ENCODE measurements around the gene NOTCH4.

NOTCH4 gene

GRCh38 chr6:32147401-32148132 is 76.3 kb downstream of the NOTCH4 start:
- DNase-seq (ENCODE audit: low spot score) (no peak), ATAC-seq (ENCODE audit: low read depth) (no peak)
- Histone ChIP-seq H3K4me1 (ENCODE audit: insufficient read depth, poor library complexity, severe bottlenecking) (peaks cover 6% of the 10 kb centered on the region), H3K4me3 (ENCODE audit: severe bottlenecking) (no peak overlapping the region), H3K27me3 (ENCODE audit: insufficient read depth, poor library complexity, severe bottlenecking) (no peaks in the 10 kb centered on the region), H3K36me3 (ENCODE audit: low read depth) (no peaks in the 10 kb centered on the region), H3K27ac (ENCODE audit: poor library complexity, severe bottlenecking) (no peak overlapping the region), H3K9me3 (ENCODE audit: severe bottlenecking) (no peaks in the 10 kb centered on the region)
- no peak for TF ChIP-seq CTCF (IDR thresholded peaks at IDR 0.05; ENCODE audit: poor library complexity, severe bottlenecking)

- Histone ChIP-seq H3K36me3 (ENCODE audit: low read depth) (no peaks in the 10 kb centered on the region), H3K27me3 (ENCODE audit: insufficient read depth, poor library complexity, severe bottlenecking) (no peaks in the 10 kb centered on the region), H3K27ac (ENCODE audit: poor library complexity, severe bottlenecking) (no peak overlapping the region), H3K4me3 (ENCODE audit: severe bottlenecking) (no peak overlapping the region), H3K4me1 (ENCODE audit: insufficient read depth, poor library complexity, severe bottlenecking) (no peaks in the 10 kb centered on the region), H3K9me3 (ENCODE audit: severe bottlenecking) (no peaks in the 10 kb centered on the region)
- DNase-seq (ENCODE audit: low spot score) = no peak
- TF ChIP-seq CTCF (IDR thresholded peaks at IDR 0.05; ENCODE audit: poor library complexity, severe bottlenecking) = no peak
- no peak for ATAC-seq (ENCODE audit: low read depth)
Measured at GRCh38 chr6:32146687-32147086, 77.2 kb downstream of the NOTCH4 start.

DNA sequence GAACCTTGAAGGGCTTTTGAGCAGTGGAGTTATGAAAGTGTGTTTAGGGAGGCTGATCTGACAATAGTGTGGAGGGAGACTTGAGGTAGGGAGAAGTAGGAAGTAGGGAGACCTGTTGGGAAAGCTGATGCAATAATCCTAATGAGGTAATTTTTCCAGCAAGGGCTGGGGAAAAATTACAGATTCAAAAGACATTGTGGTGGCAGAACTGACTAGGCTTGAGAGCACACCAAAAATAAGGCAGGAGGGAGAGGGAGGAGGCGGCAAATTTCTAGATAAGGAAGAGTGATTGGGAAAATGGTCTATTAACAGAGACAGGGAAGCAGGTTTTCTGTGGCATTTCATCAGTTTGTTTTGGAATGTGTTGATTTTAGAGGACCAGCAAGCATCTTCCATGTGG is 77.6 kb downstream of the NOTCH4 start:
- H3K27ac ChIP-seq (ENCODE audit: poor library complexity, severe bottlenecking) = no peak overlapping the region
- DNase-seq (ENCODE audit: low spot score) = no peak

More for the DNA sequence above, 77.6 kb downstream of the NOTCH4 start:
- no peaks in the 10 kb centered on the region for H3K36me3 ChIP-seq (ENCODE audit: low read depth)
- H3K9me3 ChIP-seq (ENCODE audit: severe bottlenecking) = no peaks in the 10 kb centered on the region
- H3K4me3 ChIP-seq (ENCODE audit: severe bottlenecking) = no peak overlapping the region
- no peak for ATAC-seq (ENCODE audit: low read depth)
- TF ChIP-seq CTCF (IDR thresholded peaks at IDR 0.05; ENCODE audit: poor library complexity, severe bottlenecking) = no peak
- no peaks in the 10 kb centered on the region for H3K27me3 ChIP-seq (ENCODE audit: insufficient read depth, poor library complexity, severe bottlenecking)
- no peaks in the 10 kb centered on the region for H3K4me1 ChIP-seq (ENCODE audit: insufficient read depth, poor library complexity, severe bottlenecking)

Measured in RWPE2 (cell line).